Ishikawa (cell line): Measurements from ENCODE around the gene ZFP91.

ENCODE experiments used
- CEBPB ChIP-seq: IDR thresholded peaks from 2 replicates; pipeline ENCODE4 v1.6.1; 2012
- CREB1 ChIP-seq: IDR thresholded peaks from 2 replicates; pipeline ENCODE4 v1.6.1; 2012; ENCODE audit warnings: low read depth
- EGR1 ChIP-seq: IDR thresholded peaks from 2 replicates; pipeline ENCODE4 v1.6.1; 2012
- EP300 ChIP-seq: IDR thresholded peaks from 2 replicates; pipeline ENCODE4 v1.6.1; 2012; ENCODE audit warnings: borderline replicate concordance
- FOXM1 ChIP-seq: IDR thresholded peaks from 2 replicates; pipeline ENCODE4 v1.6.1; 2012; ENCODE audit warnings: low read depth, borderline replicate concordance
- MAX ChIP-seq: IDR thresholded peaks from 2 replicates; pipeline ENCODE4 v1.6.1; 2012
- NFIC ChIP-seq: IDR thresholded peaks from 2 replicates; pipeline ENCODE4 v1.6.1; 2012
- RAD21 ChIP-seq: IDR thresholded peaks from 2 replicates; pipeline ENCODE4 v1.6.1; 2012; ENCODE audit warnings: low read depth
- REST ChIP-seq: IDR thresholded peaks from 2 replicates; pipeline ENCODE4 v1.6.1; 2012; ENCODE audit warnings: low read depth, mild to moderate bottlenecking
- TAF1 ChIP-seq: IDR thresholded peaks from 2 replicates; pipeline ENCODE4 v1.6.1; 2012; ENCODE audit warnings: low read depth, mild to moderate bottlenecking
- TCF12 ChIP-seq: IDR thresholded peaks from 2 replicates; pipeline ENCODE4 v1.6.1; 2012; ENCODE audit warnings: low read depth
- TEAD4 ChIP-seq: IDR thresholded peaks from 2 replicates; pipeline ENCODE4 v1.6.1; 2012
- USF1 ChIP-seq: IDR thresholded peaks from 2 replicates; pipeline ENCODE4 v1.6.1; 2012
- YY1 ChIP-seq: IDR thresholded peaks from 2 replicates; pipeline ENCODE4 v1.6.1; 2012; ENCODE audit warnings: low read depth
- ZBTB7A ChIP-seq: IDR thresholded peaks from 2 replicates; pipeline ENCODE4 v1.6.1; 2012; ENCODE audit warnings: low read depth

The ZFP91 gene

GRCh38 chr11:58597486-58598144 lies 18.8 kb downstream of the ZFP91 start:
- no peak for TF ChIP-seq USF1
- no peak for TF ChIP-seq REST
- TF ChIP-seq EGR1: no peak
- no peak for TF ChIP-seq TEAD4
- no peak for TF ChIP-seq MAX
- TF ChIP-seq NFIC: no peak
- TF ChIP-seq EP300: no peak
- no peak for TF ChIP-seq CEBPB
- no peak for TF ChIP-seq CREB1
- no peak for TF ChIP-seq ZBTB7A
- no peak for TF ChIP-seq RAD21
- no peak for TF ChIP-seq YY1
- TF ChIP-seq FOXM1: no peak
- no peak for TF ChIP-seq TCF12
- no peak for TF ChIP-seq TAF1

- TF ChIP-seq TCF12: no peak
- TF ChIP-seq EP300: no peak
- TF ChIP-seq FOXM1: no peak
- TF ChIP-seq YY1: no peak
- no peak for TF ChIP-seq MAX
- no peak for TF ChIP-seq NFIC
- TF ChIP-seq RAD21: no peak
- no peak for TF ChIP-seq ZBTB7A
- no peak for TF ChIP-seq TEAD4
- no peak for TF ChIP-seq CEBPB
- no peak for TF ChIP-seq EGR1
These were observed 21.6 kb downstream of the ZFP91 start for GRCh38 chr11:58600510-58600909.

- TF ChIP-seq CREB1: no peak
- no peak for TF ChIP-seq TCF12
- TF ChIP-seq REST: no peak
- TF ChIP-seq EGR1: no peak
- TF ChIP-seq CEBPB: no peak
- no peak for TF ChIP-seq RAD21
- TF ChIP-seq TAF1: no peak
- TF ChIP-seq MAX: no peak
These were observed 28.3 kb downstream of the ZFP91 start for GRCh38 chr11:58606930-58607714.

GRCh38 chr11:58608331-58608730 lies 29.5 kb downstream of the ZFP91 start:
- TF ChIP-seq TCF12: no peak
- no peak for TF ChIP-seq NFIC
- TF ChIP-seq TAF1: no peak
- no peak for TF ChIP-seq TEAD4
- no peak for TF ChIP-seq ZBTB7A
- TF ChIP-seq CREB1: no peak
- TF ChIP-seq EGR1: no peak
- TF ChIP-seq USF1: no peak
- no peak for TF ChIP-seq EP300
- TF ChIP-seq MAX: no peak
- no peak for TF ChIP-seq FOXM1
- TF ChIP-seq YY1: no peak
- no peak for TF ChIP-seq CEBPB
- no peak for TF ChIP-seq RAD21
- TF ChIP-seq REST: no peak
